GM12875 (cell line): ENCODE data around the gene EID2B.

Experiments used
- H3K4me3 ChIP-seq: one replicate; pipeline ENCODE4 v1.5.1; 2011; ENCODE audit warnings: low read depth, low read length, control low read depth
- TF ChIP-seq, protein P1 (sequence below): IDR thresholded peaks from 2 replicates; pipeline ENCODE4 v1.5.1; 2011; ENCODE audit warnings: low read depth, mild to moderate bottlenecking, control low read depth, inconsistent platforms, low read length, moderate library complexity, borderline replicate concordance; ENCODE audit not compliant: insufficient read depth

Gene EID2B

DNA sequence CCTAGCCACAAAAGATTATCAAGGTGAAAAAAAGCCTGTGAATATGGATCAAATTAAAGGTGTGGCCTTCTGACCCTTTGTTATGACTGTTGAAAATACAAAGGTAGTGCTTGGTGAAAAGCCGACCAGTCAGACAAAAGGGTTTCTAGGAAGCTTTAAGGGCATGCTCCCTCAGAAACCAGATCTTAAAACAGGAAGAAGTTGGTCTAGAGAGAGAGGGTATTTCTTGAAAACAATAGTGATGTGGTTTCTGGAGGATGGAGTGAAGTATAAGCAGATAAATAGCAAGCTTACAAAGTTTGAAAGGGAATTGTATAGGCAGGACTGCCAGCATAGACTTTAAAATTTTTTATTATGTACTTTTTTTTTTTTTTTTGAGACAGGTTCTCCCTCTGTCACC, 12.3 kb upstream of the EID2B start:
- H3K4me3 ChIP-seq, result no peak overlapping the region
- TF ChIP-seq, protein P1, sequence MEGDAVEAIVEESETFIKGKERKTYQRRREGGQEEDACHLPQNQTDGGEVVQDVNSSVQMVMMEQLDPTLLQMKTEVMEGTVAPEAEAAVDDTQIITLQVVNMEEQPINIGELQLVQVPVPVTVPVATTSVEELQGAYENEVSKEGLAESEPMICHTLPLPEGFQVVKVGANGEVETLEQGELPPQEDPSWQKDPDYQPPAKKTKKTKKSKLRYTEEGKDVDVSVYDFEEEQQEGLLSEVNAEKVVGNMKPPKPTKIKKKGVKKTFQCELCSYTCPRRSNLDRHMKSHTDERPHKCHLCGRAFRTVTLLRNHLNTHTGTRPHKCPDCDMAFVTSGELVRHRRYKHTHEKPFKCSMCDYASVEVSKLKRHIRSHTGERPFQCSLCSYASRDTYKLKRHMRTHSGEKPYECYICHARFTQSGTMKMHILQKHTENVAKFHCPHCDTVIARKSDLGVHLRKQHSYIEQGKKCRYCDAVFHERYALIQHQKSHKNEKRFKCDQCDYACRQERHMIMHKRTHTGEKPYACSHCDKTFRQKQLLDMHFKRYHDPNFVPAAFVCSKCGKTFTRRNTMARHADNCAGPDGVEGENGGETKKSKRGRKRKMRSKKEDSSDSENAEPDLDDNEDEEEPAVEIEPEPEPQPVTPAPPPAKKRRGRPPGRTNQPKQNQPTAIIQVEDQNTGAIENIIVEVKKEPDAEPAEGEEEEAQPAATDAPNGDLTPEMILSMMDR, result no peak

DNA sequence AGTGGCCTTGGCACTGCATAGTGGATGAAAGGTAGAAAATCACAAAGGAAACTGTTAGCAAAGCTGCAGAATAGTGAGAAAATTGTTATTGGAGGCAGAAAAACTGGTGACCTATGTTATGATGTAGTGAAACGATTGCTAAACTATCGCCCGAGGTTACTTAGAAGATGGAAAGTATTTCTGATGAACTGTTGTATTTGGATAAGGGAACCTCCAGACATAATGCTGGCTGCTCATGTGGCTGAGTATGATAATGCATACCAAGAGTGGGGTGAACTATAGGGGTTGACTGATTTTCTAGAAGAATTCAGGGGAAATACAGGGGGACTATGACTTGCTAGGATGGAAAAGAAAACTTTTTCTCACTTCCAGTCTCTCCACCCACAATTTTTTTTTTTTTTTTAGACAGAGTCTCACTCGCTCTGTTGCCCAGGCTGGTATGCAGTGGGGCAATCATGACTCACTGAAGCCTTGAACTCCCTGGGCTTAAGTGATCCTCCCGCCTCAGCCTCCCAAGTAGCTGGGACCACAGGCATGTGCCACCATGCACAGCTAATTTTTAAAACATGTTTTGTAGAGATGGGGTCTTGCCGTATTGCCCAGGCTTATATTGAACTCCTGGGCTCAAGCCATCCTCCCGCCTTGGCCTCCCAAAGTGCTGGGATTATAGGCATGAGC, 11.7 kb upstream of the EID2B start:
- H3K4me3 ChIP-seq, result no peak overlapping the region
- TF ChIP-seq, protein P1, result no peak

DNA sequence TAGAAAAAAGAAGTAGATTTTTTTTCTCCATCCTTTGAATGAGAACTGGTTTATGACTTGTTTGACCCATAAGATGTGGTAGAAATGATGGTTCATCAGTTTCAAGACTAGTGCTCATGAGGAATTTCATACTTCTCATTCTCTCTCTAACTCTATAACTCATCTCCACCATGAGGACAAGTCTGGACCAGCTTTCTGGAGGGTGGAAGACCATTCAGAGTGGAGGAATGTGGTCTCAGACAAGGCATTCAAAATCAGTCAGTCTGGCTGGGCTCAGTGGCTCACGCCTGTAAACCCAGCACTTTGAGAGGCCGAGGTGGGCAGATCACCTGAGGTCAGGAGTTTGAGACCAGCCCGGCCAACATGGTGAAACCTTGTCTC, 10.8 kb upstream of the EID2B start:
- TF ChIP-seq, protein P1, result no peak
- H3K4me3 ChIP-seq, result no peak overlapping the region

DNA sequence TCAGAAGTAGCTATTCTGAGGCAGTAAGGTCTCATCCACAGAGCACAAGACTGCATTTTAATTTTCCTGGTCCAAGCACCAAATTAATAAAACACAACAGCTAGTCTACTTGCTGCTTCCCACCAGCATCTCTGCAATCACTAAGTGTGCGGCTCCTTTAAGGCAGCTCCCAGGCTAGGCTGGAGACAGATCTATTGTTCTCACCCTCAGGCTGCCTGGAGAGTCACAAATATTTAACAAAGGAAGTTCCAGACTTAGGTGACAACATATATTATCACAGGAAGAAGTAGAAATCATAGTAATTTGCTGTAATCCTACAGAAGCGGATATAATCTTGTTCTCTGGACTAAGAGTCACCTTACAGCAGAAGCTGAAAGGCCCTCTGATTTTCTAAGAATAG, 9.6 kb upstream of the EID2B start:
- TF ChIP-seq, protein P1, result no peak
- no peak overlapping the region for H3K4me3 ChIP-seq

DNA sequence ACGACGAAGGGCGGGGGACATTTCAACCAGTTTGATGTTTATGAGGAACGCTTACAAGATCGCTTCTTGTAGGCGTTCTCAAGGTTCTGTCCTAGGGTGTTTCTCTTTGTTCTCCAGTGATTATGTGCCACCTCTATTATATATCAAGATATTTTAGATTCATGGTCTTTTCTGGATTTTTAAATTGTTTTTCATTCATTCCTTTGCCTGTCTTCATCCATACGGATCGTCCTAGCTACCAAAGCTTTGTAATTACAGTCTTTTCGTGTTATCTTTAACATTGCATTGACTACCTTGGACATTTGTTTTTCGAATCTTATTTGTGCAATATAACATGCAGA, 7.7 kb upstream of the EID2B start:
- H3K4me3 ChIP-seq, result no peak overlapping the region

DNA sequence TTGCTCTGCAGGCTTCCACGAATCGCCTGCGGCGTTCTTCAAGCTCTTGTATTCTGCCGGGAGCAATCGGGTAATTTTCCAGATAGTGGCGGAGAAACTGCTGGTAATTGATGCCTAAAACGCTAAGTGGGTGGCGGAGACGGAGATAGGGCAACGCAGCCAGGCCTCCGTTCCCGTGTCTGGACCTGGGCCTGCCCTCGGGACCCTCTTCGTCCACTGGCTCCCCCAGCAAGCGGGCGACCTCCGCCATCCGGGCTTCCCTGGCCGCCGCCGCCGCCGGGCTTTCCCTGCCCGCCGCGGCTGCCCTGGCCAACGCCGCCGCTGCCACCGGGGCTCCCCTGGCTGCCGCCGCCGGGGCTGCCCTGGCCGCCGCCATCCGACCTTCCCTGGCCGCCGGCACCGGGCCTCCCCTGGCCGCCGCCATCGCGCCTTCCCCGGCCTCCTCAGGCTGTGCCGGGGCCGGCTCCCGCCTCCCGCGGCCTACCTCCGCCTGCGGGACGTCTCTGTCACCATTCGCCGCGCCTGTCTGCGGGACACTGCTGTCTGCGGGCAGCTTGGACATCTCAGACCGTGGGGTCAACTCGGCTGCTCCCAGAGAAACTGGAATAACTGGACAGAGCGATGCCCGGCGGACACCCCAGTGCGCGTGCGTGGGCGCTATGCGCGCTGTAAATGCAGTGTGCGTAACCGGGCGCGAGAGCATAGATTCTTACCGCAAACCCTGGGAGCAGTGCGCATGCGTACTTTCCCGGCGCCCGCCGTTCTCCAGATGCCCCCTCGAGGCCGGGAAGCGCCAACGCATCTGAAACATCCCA, 7.1 kb upstream of the EID2B start, which contains the start of gene EID2:
TSS of gene EID2 (minus strand) at position 644 of the 815 bp plus-strand sequence. CDS start at position 562, 82 bp downstream.
- H3K4me3 ChIP-seq, result peak within 1 kb of the TSS; percentile 83
- TF ChIP-seq, protein P1, result peak; percentile 88

More for the DNA sequence above, 7.7 kb upstream of the EID2B start:
- TF ChIP-seq, protein P1, result no peak

DNA sequence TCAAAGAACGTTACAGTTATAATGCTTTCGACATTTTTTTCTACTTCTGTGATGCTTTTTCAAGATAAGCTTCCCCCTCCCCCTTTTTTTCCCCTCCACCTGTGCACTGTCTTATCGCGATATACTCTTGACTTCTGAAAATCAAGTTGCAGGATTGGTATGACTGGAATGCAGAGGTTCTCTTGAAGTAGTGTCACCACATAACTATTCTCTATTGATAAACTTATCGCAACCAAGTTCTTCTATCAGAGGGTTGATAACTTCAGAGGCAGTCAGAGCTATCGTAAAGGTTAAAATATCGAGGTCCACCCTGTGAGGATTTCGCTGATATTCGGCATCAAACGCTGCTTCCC, 6.5 kb upstream of the EID2B start:
- TF ChIP-seq, protein P1, result no peak
- peak overlapping the region; percentile 83 for H3K4me3 ChIP-seq
